AG10803 (cell line): ENCODE measurements around the gene MAN1C1.

Experiments used
- DNase-seq: peaks from one replicate; pipeline ENCODE4 v3.0.0; 2010; ENCODE audit warnings: low read depth
- H3K4me3 ChIP-seq: 2 replicates; pipeline ENCODE4 v1.5.1; 2011; ENCODE audit warnings: mild to moderate bottlenecking, low read length, control low read depth
- TF ChIP-seq, protein P1 (sequence below): conservative IDR thresholded peaks from 2 replicates; pipeline ENCODE4 v1.5.1; 2011; ENCODE audit warnings: mild to moderate bottlenecking, low read length, control low read depth, inconsistent platforms

MAN1C1 gene

DNA sequence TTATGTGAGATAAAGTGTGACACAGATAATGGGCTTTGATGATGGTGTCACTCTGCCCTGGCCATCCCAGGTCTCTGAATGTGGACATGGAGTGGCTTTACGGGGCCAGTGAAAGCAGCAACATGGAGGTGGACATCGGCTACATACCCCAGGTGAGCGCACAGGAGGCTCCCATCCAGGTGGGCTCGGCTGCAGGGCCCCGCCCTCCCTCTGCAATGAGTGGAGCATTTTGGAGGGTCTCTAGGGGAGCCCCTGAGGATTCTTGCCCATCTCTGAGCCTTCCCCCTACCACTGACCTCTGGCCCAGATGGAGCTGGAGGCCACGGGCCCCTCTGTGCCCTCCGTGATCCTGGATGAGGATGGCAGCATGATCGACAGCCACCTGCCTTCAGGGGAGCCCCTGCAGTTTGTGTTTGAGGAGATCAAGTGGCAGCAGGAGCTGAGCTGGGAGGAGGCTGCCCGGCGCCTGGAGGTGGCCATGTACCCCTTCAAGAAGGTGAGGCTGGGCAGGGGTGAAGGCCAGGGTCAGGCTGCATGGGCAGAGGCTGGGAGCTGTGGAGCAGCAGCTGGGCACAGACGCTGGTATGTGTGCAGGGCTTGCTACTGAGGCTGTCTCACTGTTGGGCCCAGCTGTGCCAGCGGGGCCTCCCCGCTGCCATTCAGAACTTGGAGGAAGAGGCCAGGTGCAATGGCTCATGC, 194.9 kb downstream of the MAN1C1 start:
- TF ChIP-seq, protein P1, sequence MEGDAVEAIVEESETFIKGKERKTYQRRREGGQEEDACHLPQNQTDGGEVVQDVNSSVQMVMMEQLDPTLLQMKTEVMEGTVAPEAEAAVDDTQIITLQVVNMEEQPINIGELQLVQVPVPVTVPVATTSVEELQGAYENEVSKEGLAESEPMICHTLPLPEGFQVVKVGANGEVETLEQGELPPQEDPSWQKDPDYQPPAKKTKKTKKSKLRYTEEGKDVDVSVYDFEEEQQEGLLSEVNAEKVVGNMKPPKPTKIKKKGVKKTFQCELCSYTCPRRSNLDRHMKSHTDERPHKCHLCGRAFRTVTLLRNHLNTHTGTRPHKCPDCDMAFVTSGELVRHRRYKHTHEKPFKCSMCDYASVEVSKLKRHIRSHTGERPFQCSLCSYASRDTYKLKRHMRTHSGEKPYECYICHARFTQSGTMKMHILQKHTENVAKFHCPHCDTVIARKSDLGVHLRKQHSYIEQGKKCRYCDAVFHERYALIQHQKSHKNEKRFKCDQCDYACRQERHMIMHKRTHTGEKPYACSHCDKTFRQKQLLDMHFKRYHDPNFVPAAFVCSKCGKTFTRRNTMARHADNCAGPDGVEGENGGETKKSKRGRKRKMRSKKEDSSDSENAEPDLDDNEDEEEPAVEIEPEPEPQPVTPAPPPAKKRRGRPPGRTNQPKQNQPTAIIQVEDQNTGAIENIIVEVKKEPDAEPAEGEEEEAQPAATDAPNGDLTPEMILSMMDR: no peak
- DNase-seq: no peak
- H3K4me3 ChIP-seq: no peak overlapping the region

DNA sequence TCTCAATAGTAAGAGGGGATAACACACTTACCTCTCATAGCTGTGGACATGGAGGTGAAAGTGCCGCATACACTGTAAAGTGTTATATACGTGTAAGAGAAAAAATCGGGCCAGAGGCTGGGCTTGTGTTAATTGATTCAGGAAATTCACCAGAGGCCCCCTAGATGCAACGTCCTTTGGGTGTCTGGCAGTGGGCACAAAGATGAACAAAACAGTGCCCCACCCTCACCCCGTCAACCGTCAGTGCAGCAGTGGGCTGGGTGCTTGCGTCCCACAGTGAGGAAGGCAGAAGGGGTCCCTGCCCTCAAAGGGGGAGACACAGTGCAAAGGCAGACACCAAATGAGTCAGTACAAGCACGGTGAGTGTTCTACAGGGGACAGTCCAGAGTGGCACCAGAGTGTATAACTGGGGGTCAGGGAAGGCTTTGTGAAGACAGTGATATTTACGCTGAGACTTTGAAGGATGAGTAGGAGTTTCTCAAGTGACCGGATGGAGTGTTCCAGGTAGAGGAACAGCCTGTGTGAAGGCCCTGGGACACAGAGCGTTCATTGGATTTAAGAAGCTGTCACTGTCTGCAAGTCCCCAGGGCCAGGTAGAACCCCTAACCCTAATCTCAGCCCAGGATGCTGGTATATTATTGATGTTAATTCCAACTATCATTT, 196.6 kb downstream of the MAN1C1 start:
- DNase-seq: no peak
- TF ChIP-seq, protein P1: no peak
- H3K4me3 ChIP-seq: no peak overlapping the region

DNA sequence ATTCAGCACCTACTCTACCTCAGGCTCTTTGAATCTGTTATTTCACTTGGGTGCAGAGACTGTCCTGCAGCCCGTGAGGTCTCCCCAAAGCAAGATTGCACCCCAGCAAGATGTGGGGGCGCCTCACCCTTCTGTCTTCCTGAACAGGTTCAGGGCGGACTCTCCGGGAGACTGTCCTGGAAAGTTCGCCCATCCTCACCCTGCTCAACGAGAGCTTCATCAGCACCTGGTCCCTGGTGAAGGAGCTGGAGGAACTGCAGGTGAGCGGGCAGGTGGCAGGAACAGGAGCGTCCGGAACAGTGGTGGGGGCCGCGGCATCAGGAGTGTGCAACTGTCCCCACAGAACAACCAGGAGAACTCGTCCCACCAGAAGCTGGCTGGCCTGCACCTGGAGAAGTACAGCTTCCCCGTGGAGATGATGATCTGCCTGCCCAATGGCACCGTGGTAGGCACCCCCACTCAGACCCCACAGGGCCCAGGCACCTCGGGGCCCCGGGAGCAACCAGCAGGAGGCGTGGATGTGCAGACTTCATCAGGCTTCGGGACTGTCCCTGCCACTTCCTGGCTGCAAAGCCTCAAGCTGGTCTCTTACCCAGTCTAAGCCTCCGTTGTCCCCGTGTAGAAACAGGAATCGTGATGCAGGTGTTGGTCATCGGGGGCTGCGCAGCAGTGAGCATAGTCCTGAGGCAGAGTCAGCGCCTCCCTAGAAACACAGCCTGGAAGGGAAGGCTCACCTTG, 197.3 kb downstream of the MAN1C1 start:
- no peak for DNase-seq
- TF ChIP-seq, protein P1: no peak
- no peak overlapping the region for H3K4me3 ChIP-seq

GRCh38 chr1:25814549-25815087, 198.0 kb downstream of the MAN1C1 start:
- DNase-seq: no peak
- no peak overlapping the region for H3K4me3 ChIP-seq
- TF ChIP-seq, protein P1: no peak

DNA sequence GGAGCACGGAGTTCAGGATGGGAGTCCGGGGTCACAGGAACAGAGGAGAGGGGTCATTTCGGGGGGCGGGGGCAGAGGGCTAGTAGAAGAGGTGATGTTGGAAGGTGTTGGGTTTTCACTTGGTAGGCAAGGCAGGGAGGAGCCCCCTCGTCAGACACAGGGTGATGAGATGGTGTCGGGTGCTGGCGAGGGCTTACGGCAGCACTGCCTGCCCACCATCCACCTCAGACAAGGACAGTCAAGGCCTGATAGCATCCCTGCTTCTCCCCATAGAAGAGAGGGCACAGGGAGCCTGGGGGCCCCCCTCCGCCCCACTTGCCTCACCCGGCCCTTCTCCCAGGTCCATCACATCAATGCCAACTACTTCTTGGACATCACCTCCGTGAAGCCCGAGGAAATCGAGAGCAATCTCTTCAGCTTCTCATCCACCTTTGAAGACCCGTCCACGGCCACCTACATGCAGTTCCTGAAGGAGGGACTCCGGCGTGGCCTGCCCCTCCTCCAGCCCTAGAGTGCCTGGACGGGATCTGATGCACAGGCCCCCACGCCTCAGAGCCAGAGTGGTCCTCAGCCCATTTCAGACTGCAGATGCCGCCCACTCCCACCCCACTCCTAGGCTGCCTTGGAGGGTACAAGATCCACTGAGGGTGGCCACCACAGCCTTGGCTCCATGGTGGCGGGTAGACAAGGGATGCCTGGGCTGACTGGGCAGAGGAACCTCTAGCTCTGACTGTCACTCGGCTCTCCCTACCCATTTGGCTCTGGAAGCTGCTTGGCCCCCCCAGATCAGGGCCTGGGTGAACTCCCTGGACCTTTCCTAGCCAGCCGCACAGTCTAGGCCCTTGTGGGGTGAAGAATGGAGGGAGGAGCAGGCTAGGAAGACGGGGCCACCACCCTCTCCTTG, 198.9 kb downstream of the MAN1C1 start:
- H3K4me3 ChIP-seq: no peak overlapping the region
- DNase-seq: no peak
- TF ChIP-seq, protein P1: no peak

- H3K4me3 ChIP-seq: no peak overlapping the region
Measured at GRCh38 chr1:25816112-25816718, 199.6 kb downstream of the MAN1C1 start.

More at GRCh38 chr1:25816112-25816718, 199.6 kb downstream of the MAN1C1 start:
- DNase-seq: no peak
- TF ChIP-seq, protein P1: no peak
